HEK293 (cell line): Measurements from ENCODE around the gene TBX15.

Experiments used
- ZBTB21 ChIP-seq: fragments of 450-650 bp; formaldehyde crosslinking; IDR thresholded peaks from 2 replicates; pipeline ENCODE4 v1.5.1; 2017; ENCODE audit warnings: missing biosample characterization, missing genetic modification characterization
- ZNF23 ChIP-seq: fragments of 450-650 bp; formaldehyde crosslinking; IDR thresholded peaks from 2 replicates; pipeline ENCODE4 v1.5.1; 2016; ENCODE audit warnings: missing biosample characterization, missing genetic modification characterization, borderline replicate concordance
- ZNF311 ChIP-seq: fragments of 450-650 bp; formaldehyde crosslinking; IDR thresholded peaks from 2 replicates; pipeline ENCODE4 v1.5.1; 2017; ENCODE audit warnings: missing biosample characterization, missing genetic modification characterization, borderline replicate concordance
- ZNF48 ChIP-seq: fragments of 450-650 bp; formaldehyde crosslinking; IDR thresholded peaks from 2 replicates; pipeline ENCODE4 v1.5.1; 2016; ENCODE audit warnings: missing biosample characterization, missing genetic modification characterization
- ZNF629 ChIP-seq: fragments of 450-650 bp; formaldehyde crosslinking; IDR thresholded peaks from 2 replicates; pipeline ENCODE4 v1.5.1; 2017; ENCODE audit warnings: missing biosample characterization, missing genetic modification characterization
- ZNF660 ChIP-seq: fragments of 450-650 bp; IDR thresholded peaks from 2 replicates; pipeline ENCODE4 v1.5.1; 2018; ENCODE audit warnings: missing biosample characterization, mild to moderate bottlenecking, missing genetic modification characterization
- ZNF664 ChIP-seq: fragments of 450-650 bp; formaldehyde crosslinking; IDR thresholded peaks from 2 replicates; pipeline ENCODE4 v1.5.1; 2016; ENCODE audit warnings: missing biosample characterization, missing genetic modification characterization
- ZNF707 ChIP-seq: fragments of 450-650 bp; formaldehyde crosslinking; IDR thresholded peaks from 2 replicates; pipeline ENCODE4 v1.5.1; 2016; ENCODE audit warnings: missing biosample characterization, missing genetic modification characterization
- ZSCAN30 ChIP-seq: fragments of 450-650 bp; IDR thresholded peaks from 2 replicates; pipeline ENCODE4 v1.5.1; 2018; ENCODE audit warnings: missing biosample characterization, mild to moderate bottlenecking, missing genetic modification characterization, moderate library complexity
- TF ChIP-seq, protein P1 (sequence below): fragments of 450-650 bp; formaldehyde crosslinking; IDR thresholded peaks from 2 replicates; pipeline ENCODE4 v1.5.1; 2016; ENCODE audit warnings: missing biosample characterization, missing genetic modification characterization
- TF ChIP-seq, protein P2 (sequence below): fragments of 450-650 bp; formaldehyde crosslinking; IDR thresholded peaks from 2 replicates; pipeline ENCODE4 v1.5.1; 2016; ENCODE audit warnings: missing biosample characterization, missing genetic modification characterization
- TF ChIP-seq, protein P3 (sequence below): fragments of 450-650 bp; formaldehyde crosslinking; conservative IDR thresholded peaks from 2 replicates; pipeline ENCODE4 v1.5.1; 2016; ENCODE audit warnings: low read depth, missing biosample characterization, missing genetic modification characterization

DNA sequence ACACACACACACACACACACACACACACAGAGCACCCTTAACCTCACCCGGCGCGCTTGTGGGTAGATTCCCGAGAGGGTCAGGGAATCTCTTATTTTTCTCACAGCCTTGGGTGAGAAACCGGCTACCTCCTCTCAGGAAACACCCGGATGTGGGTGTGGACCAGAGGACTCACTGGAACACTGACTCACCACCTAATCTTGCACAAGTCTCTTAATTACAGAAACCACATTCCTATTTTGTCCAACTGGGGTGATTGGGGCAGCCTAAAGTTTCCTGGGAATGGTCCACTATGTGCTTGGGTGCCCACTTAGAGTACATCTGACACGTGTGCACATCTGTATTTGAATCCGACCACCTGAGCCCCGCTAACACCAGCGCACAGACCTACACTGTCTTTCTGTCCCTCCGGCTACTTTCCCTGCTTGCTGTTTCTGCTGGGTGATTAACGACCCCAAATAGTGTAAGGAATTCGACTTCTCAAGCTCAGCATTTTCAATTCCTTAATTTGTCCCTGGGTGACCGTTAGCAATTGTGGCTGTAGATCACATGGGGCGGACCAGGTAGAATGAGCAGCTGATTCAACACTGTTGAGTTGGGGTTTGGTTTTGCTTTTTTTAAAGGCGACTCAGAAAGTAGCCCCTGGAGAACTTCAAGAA, 14.0 kb upstream of the TBX15 start:
- TF ChIP-seq, protein P1, sequence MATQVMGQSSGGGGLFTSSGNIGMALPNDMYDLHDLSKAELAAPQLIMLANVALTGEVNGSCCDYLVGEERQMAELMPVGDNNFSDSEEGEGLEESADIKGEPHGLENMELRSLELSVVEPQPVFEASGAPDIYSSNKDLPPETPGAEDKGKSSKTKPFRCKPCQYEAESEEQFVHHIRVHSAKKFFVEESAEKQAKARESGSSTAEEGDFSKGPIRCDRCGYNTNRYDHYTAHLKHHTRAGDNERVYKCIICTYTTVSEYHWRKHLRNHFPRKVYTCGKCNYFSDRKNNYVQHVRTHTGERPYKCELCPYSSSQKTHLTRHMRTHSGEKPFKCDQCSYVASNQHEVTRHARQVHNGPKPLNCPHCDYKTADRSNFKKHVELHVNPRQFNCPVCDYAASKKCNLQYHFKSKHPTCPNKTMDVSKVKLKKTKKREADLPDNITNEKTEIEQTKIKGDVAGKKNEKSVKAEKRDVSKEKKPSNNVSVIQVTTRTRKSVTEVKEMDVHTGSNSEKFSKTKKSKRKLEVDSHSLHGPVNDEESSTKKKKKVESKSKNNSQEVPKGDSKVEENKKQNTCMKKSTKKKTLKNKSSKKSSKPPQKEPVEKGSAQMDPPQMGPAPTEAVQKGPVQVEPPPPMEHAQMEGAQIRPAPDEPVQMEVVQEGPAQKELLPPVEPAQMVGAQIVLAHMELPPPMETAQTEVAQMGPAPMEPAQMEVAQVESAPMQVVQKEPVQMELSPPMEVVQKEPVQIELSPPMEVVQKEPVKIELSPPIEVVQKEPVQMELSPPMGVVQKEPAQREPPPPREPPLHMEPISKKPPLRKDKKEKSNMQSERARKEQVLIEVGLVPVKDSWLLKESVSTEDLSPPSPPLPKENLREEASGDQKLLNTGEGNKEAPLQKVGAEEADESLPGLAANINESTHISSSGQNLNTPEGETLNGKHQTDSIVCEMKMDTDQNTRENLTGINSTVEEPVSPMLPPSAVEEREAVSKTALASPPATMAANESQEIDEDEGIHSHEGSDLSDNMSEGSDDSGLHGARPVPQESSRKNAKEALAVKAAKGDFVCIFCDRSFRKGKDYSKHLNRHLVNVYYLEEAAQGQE (tag by site-specific recombination): no peak
- no peak for TF ChIP-seq ZNF48 (tag by site-specific recombination)
- TF ChIP-seq ZNF311 (tag by site-specific recombination): no peak
- no peak for TF ChIP-seq ZNF664 (tag by site-specific recombination)
- no peak for TF ChIP-seq ZBTB21
- TF ChIP-seq, protein P2, sequence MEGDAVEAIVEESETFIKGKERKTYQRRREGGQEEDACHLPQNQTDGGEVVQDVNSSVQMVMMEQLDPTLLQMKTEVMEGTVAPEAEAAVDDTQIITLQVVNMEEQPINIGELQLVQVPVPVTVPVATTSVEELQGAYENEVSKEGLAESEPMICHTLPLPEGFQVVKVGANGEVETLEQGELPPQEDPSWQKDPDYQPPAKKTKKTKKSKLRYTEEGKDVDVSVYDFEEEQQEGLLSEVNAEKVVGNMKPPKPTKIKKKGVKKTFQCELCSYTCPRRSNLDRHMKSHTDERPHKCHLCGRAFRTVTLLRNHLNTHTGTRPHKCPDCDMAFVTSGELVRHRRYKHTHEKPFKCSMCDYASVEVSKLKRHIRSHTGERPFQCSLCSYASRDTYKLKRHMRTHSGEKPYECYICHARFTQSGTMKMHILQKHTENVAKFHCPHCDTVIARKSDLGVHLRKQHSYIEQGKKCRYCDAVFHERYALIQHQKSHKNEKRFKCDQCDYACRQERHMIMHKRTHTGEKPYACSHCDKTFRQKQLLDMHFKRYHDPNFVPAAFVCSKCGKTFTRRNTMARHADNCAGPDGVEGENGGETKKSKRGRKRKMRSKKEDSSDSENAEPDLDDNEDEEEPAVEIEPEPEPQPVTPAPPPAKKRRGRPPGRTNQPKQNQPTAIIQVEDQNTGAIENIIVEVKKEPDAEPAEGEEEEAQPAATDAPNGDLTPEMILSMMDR (tag by site-specific recombination): no peak
- TF ChIP-seq ZNF23 (tag by site-specific recombination): no peak
- no peak for TF ChIP-seq ZSCAN30 (tag by site-specific recombination)
- no peak for TF ChIP-seq ZNF707
- no peak for TF ChIP-seq ZNF660 (tag by site-specific recombination)
- TF ChIP-seq, protein P3, sequence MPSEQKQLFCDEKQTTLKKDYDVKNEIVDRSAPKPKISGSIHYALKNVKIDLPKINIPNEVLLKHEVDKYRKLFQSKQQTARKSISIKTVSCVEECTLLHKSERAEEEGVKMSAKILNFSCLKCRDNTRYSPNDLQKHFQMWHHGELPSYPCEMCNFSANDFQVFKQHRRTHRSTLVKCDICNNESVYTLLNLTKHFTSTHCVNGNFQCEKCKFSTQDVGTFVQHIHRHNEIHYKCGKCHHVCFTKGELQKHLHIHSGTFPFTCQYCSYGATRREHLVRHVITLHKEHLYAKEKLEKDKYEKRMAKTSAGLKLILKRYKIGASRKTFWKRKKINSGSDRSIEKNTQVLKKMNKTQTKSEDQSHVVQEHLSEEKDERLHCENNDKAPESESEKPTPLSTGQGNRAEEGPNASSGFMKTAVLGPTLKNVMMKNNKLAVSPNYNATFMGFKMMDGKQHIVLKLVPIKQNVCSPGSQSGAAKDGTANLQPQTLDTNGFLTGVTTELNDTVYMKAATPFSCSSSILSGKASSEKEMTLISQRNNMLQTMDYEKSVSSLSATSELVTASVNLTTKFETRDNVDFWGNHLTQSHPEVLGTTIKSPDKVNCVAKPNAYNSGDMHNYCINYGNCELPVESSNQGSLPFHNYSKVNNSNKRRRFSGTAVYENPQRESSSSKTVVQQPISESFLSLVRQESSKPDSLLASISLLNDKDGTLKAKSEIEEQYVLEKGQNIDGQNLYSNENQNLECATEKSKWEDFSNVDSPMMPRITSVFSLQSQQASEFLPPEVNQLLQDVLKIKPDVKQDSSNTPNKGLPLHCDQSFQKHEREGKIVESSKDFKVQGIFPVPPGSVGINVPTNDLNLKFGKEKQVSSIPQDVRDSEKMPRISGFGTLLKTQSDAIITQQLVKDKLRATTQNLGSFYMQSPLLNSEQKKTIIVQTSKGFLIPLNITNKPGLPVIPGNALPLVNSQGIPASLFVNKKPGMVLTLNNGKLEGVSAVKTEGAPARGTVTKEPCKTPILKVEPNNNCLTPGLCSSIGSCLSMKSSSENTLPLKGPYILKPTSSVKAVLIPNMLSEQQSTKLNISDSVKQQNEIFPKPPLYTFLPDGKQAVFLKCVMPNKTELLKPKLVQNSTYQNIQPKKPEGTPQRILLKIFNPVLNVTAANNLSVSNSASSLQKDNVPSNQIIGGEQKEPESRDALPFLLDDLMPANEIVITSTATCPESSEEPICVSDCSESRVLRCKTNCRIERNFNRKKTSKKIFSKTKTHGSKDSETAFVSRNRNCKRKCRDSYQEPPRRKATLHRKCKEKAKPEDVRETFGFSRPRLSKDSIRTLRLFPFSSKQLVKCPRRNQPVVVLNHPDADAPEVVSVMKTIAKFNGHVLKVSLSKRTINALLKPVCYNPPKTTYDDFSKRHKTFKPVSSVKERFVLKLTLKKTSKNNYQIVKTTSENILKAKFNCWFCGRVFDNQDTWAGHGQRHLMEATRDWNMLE: no peak
- no peak for TF ChIP-seq ZNF629
